Measurements from ENCODE around the gene B3GNT8. TPM values are rescaled to one million over a fixed set of nuclear protein-coding genes. Genes with fewer than 3 reads are reported as not detected.

The B3GNT8 gene
- total and polyA plus RNA-seq, 9 of the 15 experiments (the other 6 are each of a cell fraction or from before 2014, with no cell fraction given), result 0.11 to 2.9 (median 0.65) TPM; not detected in 2

DNA sequence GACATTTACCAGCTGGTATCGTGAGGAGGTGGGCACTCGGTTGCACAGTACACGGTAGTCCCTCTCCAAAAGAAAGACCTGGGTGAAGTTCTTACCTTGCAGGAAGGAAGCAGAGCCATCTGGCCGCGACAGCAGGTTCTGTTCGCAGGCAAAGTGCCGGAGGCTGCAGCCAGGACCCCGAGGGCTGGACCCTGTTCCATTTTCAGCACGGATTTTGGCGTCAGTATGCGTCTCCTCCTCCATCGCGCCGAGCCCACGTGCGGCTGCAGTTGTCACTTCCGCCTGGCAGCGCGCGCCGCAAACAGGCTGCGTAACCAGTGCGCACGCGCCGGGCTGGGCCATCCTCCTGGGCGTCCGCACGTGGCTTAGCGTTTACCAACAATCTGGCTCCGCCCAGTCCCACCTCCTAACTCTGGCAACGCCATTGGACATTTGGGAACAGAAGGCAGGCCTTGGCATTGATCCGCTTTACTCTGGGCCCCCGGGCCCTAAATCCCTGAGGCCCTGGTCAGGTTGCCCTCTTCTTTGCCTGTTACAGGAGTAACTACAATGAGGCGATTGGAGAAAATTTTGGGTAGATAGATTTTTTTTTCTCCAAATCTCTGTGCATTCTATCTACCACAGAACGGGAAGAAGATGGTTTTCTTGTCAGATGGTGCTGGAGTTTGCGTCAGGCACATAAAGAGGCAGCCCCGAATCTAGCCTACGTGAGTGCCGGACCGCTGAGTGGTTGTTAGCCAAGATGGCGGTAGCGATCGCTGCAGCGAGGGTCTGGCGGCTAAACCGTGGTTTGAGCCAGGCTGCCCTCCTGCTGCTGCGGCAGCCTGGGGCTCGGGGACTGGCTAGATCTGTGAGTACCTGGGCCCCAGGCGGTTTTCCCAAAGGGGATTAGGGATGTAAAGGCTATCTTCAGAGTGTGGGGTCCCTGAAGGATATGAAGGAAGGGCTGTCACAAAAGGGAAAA is 29.8 kb downstream of the B3GNT8 start, which contains the start of the genes BCKDHA and EXOSC5 (continued):
- TF ChIP-seq, protein P1, sequence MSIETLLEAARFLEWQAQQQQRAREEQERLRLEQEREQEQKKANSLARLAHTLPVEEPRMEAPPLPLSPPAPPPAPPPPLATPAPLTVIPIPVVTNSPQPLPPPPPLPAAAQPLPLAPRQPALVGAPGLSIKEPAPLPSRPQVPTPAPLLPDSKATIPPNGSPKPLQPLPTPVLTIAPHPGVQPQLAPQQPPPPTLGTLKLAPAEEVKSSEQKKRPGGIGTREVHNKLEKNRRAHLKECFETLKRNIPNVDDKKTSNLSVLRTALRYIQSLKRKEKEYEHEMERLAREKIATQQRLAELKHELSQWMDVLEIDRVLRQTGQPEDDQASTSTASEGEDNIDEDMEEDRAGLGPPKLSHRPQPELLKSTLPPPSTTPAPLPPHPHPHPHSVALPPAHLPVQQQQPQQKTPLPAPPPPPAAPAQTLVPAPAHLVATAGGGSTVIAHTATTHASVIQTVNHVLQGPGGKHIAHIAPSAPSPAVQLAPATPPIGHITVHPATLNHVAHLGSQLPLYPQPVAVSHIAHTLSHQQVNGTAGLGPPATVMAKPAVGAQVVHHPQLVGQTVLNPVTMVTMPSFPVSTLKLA (conservative IDR thresholded peaks at IDR 0.05), result peak; percentile 100
- TF ChIP-seq L3MBTL2 (IDR thresholded peaks at IDR 0.05) (peak; percentile 97), GABPB1 (CRISPR knock-in tag; IDR thresholded peaks at IDR 0.05) (peak; percentile 80; the same call in 1 of the 2 replicates), ZBTB7A (IDR thresholded peaks at IDR 0.05; ENCODE audit: borderline replicate concordance, control insufficient read depth, low read depth, low read length) (peak; percentile 25; the same call in 1 of the 2 replicates)
- TF ChIP-seq, protein P2, sequence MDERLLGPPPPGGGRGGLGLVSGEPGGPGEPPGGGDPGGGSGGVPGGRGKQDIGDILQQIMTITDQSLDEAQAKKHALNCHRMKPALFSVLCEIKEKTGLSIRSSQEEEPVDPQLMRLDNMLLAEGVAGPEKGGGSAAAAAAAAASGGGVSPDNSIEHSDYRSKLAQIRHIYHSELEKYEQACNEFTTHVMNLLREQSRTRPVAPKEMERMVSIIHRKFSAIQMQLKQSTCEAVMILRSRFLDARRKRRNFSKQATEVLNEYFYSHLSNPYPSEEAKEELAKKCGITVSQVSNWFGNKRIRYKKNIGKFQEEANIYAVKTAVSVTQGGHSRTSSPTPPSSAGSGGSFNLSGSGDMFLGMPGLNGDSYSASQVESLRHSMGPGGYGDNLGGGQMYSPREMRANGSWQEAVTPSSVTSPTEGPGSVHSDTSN (CRISPR knock-in tag; IDR thresholded peaks at IDR 0.05; ENCODE audit: low read depth), result no peak
- TF ChIP-seq, protein P2 (tag; conservative IDR thresholded peaks at IDR 0.05; ENCODE audit: low read depth), result no peak
- TF ChIP-seq, protein P3, sequence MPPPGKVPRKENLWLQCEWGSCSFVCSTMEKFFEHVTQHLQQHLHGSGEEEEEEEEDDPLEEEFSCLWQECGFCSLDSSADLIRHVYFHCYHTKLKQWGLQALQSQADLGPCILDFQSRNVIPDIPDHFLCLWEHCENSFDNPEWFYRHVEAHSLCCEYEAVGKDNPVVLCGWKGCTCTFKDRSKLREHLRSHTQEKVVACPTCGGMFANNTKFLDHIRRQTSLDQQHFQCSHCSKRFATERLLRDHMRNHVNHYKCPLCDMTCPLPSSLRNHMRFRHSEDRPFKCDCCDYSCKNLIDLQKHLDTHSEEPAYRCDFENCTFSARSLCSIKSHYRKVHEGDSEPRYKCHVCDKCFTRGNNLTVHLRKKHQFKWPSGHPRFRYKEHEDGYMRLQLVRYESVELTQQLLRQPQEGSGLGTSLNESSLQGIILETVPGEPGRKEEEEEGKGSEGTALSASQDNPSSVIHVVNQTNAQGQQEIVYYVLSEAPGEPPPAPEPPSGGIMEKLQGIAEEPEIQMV (tag; conservative IDR thresholded peaks at IDR 0.05; ENCODE audit: low read depth), result peak; percentile 73
- TF ChIP-seq, protein P4, sequence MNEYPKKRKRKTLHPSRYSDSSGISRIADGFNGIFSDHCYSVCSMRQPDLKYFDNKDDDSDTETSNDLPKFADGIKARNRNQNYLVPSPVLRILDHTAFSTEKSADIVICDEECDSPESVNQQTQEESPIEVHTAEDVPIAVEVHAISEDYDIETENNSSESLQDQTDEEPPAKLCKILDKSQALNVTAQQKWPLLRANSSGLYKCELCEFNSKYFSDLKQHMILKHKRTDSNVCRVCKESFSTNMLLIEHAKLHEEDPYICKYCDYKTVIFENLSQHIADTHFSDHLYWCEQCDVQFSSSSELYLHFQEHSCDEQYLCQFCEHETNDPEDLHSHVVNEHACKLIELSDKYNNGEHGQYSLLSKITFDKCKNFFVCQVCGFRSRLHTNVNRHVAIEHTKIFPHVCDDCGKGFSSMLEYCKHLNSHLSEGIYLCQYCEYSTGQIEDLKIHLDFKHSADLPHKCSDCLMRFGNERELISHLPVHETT (CRISPR knock-in tag; conservative IDR thresholded peaks at IDR 0.05 in 1 of 2, IDR thresholded peaks at IDR 0.05 in 1 of 2), result peak in 1 of 2 experiments; percentile 66; a peak in 1 of 4 replicates
- TF ChIP-seq, protein P5, sequence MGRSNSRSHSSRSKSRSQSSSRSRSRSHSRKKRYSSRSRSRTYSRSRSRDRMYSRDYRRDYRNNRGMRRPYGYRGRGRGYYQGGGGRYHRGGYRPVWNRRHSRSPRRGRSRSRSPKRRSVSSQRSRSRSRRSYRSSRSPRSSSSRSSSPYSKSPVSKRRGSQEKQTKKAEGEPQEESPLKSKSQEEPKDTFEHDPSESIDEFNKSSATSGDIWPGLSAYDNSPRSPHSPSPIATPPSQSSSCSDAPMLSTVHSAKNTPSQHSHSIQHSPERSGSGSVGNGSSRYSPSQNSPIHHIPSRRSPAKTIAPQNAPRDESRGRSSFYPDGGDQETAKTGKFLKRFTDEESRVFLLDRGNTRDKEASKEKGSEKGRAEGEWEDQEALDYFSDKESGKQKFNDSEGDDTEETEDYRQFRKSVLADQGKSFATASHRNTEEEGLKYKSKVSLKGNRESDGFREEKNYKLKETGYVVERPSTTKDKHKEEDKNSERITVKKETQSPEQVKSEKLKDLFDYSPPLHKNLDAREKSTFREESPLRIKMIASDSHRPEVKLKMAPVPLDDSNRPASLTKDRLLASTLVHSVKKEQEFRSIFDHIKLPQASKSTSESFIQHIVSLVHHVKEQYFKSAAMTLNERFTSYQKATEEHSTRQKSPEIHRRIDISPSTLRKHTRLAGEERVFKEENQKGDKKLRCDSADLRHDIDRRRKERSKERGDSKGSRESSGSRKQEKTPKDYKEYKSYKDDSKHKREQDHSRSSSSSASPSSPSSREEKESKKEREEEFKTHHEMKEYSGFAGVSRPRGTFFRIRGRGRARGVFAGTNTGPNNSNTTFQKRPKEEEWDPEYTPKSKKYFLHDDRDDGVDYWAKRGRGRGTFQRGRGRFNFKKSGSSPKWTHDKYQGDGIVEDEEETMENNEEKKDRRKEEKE (IDR thresholded peaks at IDR 0.05; ENCODE audit: borderline replicate concordance in 1 of 2, control insufficient read depth in 1 of 2, low read depth in 2 of 2, low read length in 1 of 2), result 0 out of 4 replicates have a peak, but pooled peaks of 1 of the 2 experiments have one; percentile 47

Data from K562 (cell line).